ENCODE data around the gene VAV2.

- TF ChIP-seq ZFX (IDR thresholded peaks at IDR 0.05; ENCODE audit: borderline replicate concordance) (no peak), CTCF (IDR thresholded peaks at IDR 0.05) (no peak)
Observed at GRCh38 chr9:133786907-133787753, 205.0 kb downstream of the VAV2 start.
